GM23338 (cell line): ENCODE data around the gene EFCAB12.

Source experiments
- CREB1 ChIP-seq: fragments of 250-450 bp; sonication (Bioruptor Pico); IDR thresholded peaks from 2 replicates; pipeline ENCODE4 v1.5.0; 2020; ENCODE audit warnings: low read depth, mild to moderate bottlenecking, moderate library complexity
- CTCF ChIP-seq, 2 experiments: fragments of 200-600 bp in 1 of 2; sonication (generic) in 1 of 2; conservative IDR thresholded peaks; 2 replicates each; pipeline versions ENCODE4 v1.5.1 to v1.6.1; 2016 to 2017; ENCODE audit warnings: antibody characterized with exemption in 2 of 2, low read depth in 2 of 2, mild to moderate bottlenecking in 2 of 2, moderate library complexity in 1 of 2
- EZH2 ChIP-seq: fragments of 200-600 bp; sonication (generic); IDR thresholded peaks from one replicate; pipeline ENCODE4 v1.8.0; 2017; ENCODE audit warnings: antibody characterized with exemption, mild to moderate bottlenecking, low read depth; ENCODE audit not compliant: unreplicated experiment
- EZH2phosphoT487 ChIP-seq: fragments of 200-600 bp; sonication (generic); IDR thresholded peaks from one replicate; pipeline ENCODE4 v1.8.1; 2018; ENCODE audit warnings: antibody characterized with exemption; ENCODE audit not compliant: unreplicated experiment
- POLR2AphosphoS5 ChIP-seq: IDR thresholded peaks from 2 replicates; pipeline ENCODE4 v1.6.1; 2016; ENCODE audit warnings: antibody characterized with exemption, low read depth
- ZNF114 ChIP-seq: fragments of 250-450 bp; sonication (Bioruptor Pico); IDR thresholded peaks from 2 replicates; pipeline ENCODE4 v1.5.0; 2020; ENCODE audit warnings: mild to moderate bottlenecking, moderate library complexity

- TF ChIP-seq EZH2 (no peak), EZH2phosphoT487 (no peak), CREB1 (no peak), ZNF114 (CRISPR knock-in tag) (no peak), CTCF (conservative IDR thresholded peaks at IDR 0.05; ENCODE audit: low read depth in 2 of 2) (no peak), POLR2AphosphoS5 (no peak)
Measured at GRCh38 chr3:129421236-129421883, 7.1 kb downstream of the EFCAB12 start.
